SU-DHL-6 (cell line): ENCODE data around the gene HMGCL.
A peak's percentile ranks its signal among the peaks of the same experiment; 100 is the strongest.

ENCODE experiments used
- EZH2phosphoT487 ChIP-seq: fragments of 200-600 bp; sonication (generic), shearing (Covaris generic); conservative IDR thresholded peaks from 2 replicates; pipeline ENCODE4 v1.6.1; 2018; ENCODE audit warnings: mild to moderate bottlenecking, antibody characterized with exemption, low read length, moderate library complexity, mixed read lengths
- TF ChIP-seq, protein P1 (sequence below): fragments of 200-600 bp; sonication (generic); IDR thresholded peaks from one replicate; pipeline ENCODE4 v1.5.1; 2017; ENCODE audit warnings: antibody characterized with exemption, mild to moderate bottlenecking, low read length, moderate library complexity; ENCODE audit not compliant: insufficient read depth, poor library complexity, severe bottlenecking

- TF ChIP-seq, protein P1, sequence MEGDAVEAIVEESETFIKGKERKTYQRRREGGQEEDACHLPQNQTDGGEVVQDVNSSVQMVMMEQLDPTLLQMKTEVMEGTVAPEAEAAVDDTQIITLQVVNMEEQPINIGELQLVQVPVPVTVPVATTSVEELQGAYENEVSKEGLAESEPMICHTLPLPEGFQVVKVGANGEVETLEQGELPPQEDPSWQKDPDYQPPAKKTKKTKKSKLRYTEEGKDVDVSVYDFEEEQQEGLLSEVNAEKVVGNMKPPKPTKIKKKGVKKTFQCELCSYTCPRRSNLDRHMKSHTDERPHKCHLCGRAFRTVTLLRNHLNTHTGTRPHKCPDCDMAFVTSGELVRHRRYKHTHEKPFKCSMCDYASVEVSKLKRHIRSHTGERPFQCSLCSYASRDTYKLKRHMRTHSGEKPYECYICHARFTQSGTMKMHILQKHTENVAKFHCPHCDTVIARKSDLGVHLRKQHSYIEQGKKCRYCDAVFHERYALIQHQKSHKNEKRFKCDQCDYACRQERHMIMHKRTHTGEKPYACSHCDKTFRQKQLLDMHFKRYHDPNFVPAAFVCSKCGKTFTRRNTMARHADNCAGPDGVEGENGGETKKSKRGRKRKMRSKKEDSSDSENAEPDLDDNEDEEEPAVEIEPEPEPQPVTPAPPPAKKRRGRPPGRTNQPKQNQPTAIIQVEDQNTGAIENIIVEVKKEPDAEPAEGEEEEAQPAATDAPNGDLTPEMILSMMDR, result peak; percentile 16
- no peak for TF ChIP-seq EZH2phosphoT487
These were observed 20.9 kb downstream of the HMGCL start for GRCh38 chr1:23804183-23804835.
